H1 (cell line): ENCODE data around the gene GPC6. TPM values are rescaled to one million over a fixed set of nuclear protein-coding genes. Genes with fewer than 3 reads are reported as not detected.

Source experiments
- BACH1 ChIP-seq: IDR thresholded peaks from 2 replicates; pipeline ENCODE4 v1.6.1; 2012; ENCODE audit warnings: low read length, improper control_type of control experiment
- HDAC2 ChIP-seq, 2 experiments: fragments of 300-600 bp in 1 of 2; sonication (generic) in 1 of 2; IDR thresholded peaks; 2 replicates each; pipeline ENCODE4 v1.6.1; 2011 to 2012; ENCODE audit warnings: low read depth in 2 of 2, low read length in 2 of 2, mild to moderate bottlenecking in 2 of 2, moderate library complexity in 2 of 2, borderline replicate concordance in 1 of 2, inconsistent platforms in 1 of 2
- KDM4A ChIP-seq: IDR thresholded peaks from one replicate; pipeline ENCODE4 v1.7.1; 2012; ENCODE audit warnings: low read depth, mild to moderate bottlenecking, moderate library complexity, low read length, inconsistent platforms; ENCODE audit not compliant: severe bottlenecking
- PHF8 ChIP-seq: fragments of 200-600 bp; sonication (generic); conservative IDR thresholded peaks from 2 replicates; pipeline ENCODE4 v1.7.1; 2012; ENCODE audit warnings: low read depth, mild to moderate bottlenecking, inconsistent platforms, low read length, moderate library complexity
- RNF2 ChIP-seq: fragments of 200-900, 300-1000 bp; sonication (generic); IDR thresholded peaks from 2 replicates; pipeline ENCODE4 v1.7.1; 2016; ENCODE audit warnings: borderline replicate concordance, low read depth, mild to moderate bottlenecking, antibody characterized with exemption, low read length; ENCODE audit not compliant: poor library complexity, severe bottlenecking; ENCODE audit errors: missing control alignments
- polyA plus RNA-seq, 7 experiments: library from polyadenylated mRNA; depleted of rRNA in 3 of 7; stranded (reverse) in 5 of 7; unstranded in 2 of 7; fragments of >200 nt in 5 of 7; fragments of 200-250 nt in 2 of 7; gene quantifications; 1 replicate in 5 of 7; 2 replicates in 1 of 7; 4 replicates in 1 of 7; pipeline versions ENCODE4 v1.2.1 to v1.2.3, GENCODE V29; 2011 to 2013; ENCODE audit warnings: missing spikeins in 2 of 7, mixed read lengths in 2 of 7
- total RNA-seq: library from RNA; stranded (reverse); fragmentation: NEBNext Ultra II Directional; extraction: Animal tissue kit (Norgen Biotek cat#: 25700); gene quantifications from 2 replicates; pipeline ENCODE4 v1.2.1, GENCODE V29; 2021

GPC6 gene
- total and polyA plus RNA-seq, 2 of the 8 experiments (the other 6 are each of a cell fraction or from before 2014, with no cell fraction given): 5.4 to 12.0 TPM

GRCh38 chr13:93788456-93788855 lies 561.8 kb downstream of the GPC6 start (continued):
- no peak for TF ChIP-seq BACH1
- no peak for TF ChIP-seq KDM4A
- no peak for TF ChIP-seq HDAC2 (IDR thresholded peaks at IDR 0.05; ENCODE audit: borderline replicate concordance in 1 of 2, low read depth in 2 of 2, low read length in 2 of 2)
- no peak for TF ChIP-seq PHF8
- TF ChIP-seq RNF2: no peak
